Thoracic aorta (tissue), 2 donors: Measurements from ENCODE around the gene DRC3. TPM values are rescaled to one million over a fixed set of nuclear protein-coding genes. Genes with fewer than 3 reads are reported as not detected.
A peak's percentile ranks its signal among the peaks of the same experiment; 100 is the strongest.

Experiments
- ATAC-seq: fragments of 150-250 bp; one replicate; pipeline ENCODE4 v1.8.0; 2017; ENCODE audit warnings: low read depth; ENCODE audit not compliant: insufficient number of reproducible peaks, low FRiP score
- DNase-seq: peaks from one replicate; pipeline ENCODE4 v3.0.0-alpha.2; 2020; ENCODE audit warnings: low spot score
- H3K27ac ChIP-seq, 2 donors: fragments of 200-600 bp; sonication (generic); 1 replicate in 1 of 2; 2 replicates in 1 of 2; pipeline ENCODE4 v1.5.1; 2016; ENCODE audit warnings: mild to moderate bottlenecking in 2 of 2, moderate library complexity in 2 of 2
- H3K27me3 ChIP-seq: fragments of 200-600 bp; sonication (generic); replicated peaks from 2 replicates; pipeline ENCODE4 v1.6.0; 2016; ENCODE audit warnings: mild to moderate bottlenecking; ENCODE audit not compliant: insufficient read depth
- H3K36me3 ChIP-seq: fragments of 200-600 bp; sonication (generic); one replicate; pipeline ENCODE4 v1.5.1; 2016
- H3K4me1 ChIP-seq, 2 donors: fragments of 200-600 bp; sonication (generic); 1 replicate in 1 of 2; 2 replicates in 1 of 2; pipeline versions ENCODE4 v1.5.1 to v1.6.0; 2016; ENCODE audit warnings: low read depth in 2 of 2, mild to moderate bottlenecking in 1 of 2; ENCODE audit not compliant: control insufficient read depth in 1 of 2
- H3K4me3 ChIP-seq: fragments of 200-600 bp; sonication (generic); 2 replicates; pipeline ENCODE4 v1.5.1; 2016; ENCODE audit warnings: mild to moderate bottlenecking
- H3K9me3 ChIP-seq: fragments of 200-600 bp; sonication (generic); 2 replicates; pipeline ENCODE4 v1.5.1; 2016
- CTCF ChIP-seq: fragments of 200-600 bp; sonication (generic); IDR thresholded peaks from one replicate; pipeline ENCODE4 v1.5.1; 2019; ENCODE audit warnings: antibody characterized with exemption
- total RNA-seq, 2 donors: library from RNA; depleted of rRNA; stranded (reverse); fragments of >200 nt; gene quantifications; one replicate each; pipeline versions ENCODE4 v1.1.0 to v1.2.3, GENCODE V29; 2016

Gene DRC3
- total RNA-seq = 1 to 10 TPM in 1 of 2 donors, under 1 TPM in 1; 0.27 to 2.3 TPM

- peaks cover 12 to 25% of the 10 kb centered on the region in 2 donors for H3K4me1 ChIP-seq
- DNase-seq = peak; percentile 100
- H3K36me3 ChIP-seq = no peaks in the 10 kb centered on the region
These were observed at the start of gene DRC3, which contains the start of gene TOM1L2 for GRCh38 chr17:17972126-17972951. TSS of gene DRC3 (plus strand) at chr17:17972862. CDS start at chr17:17977599, 4,737 bp downstream. TSS of gene TOM1L2 (minus strand) at chr17:17972400. CDS start at chr17:17972313, 87 bp downstream.

GRCh38 chr17:17924131-17924856, 48.4 kb upstream of the DRC3 start:
- TF ChIP-seq CTCF = no peak
- no peak for DNase-seq
- H3K27me3 ChIP-seq = no peaks in the 10 kb centered on the region
- no peak overlapping the region for H3K27ac ChIP-seq
- peaks cover 28 to 52% of the 10 kb centered on the region in 2 donors for H3K4me1 ChIP-seq
- no peak overlapping the region for H3K4me3 ChIP-seq
- ATAC-seq = no peak
- no peaks in the 10 kb centered on the region for H3K36me3 ChIP-seq
- no peaks in the 10 kb centered on the region for H3K9me3 ChIP-seq

More at GRCh38 chr17:17972126-17972951, at the start of gene DRC3, which contains the start of gene TOM1L2:
- peak within 1 kb of the TSS; percentile 83 to 89 for H3K27ac ChIP-seq
- peak within 1 kb of the TSS; percentile 86 for H3K4me3 ChIP-seq
- TF ChIP-seq CTCF = no peak
- H3K27me3 ChIP-seq = no peaks in the 10 kb centered on the region
- no peaks in the 10 kb centered on the region for H3K9me3 ChIP-seq
- peak; percentile 100 for ATAC-seq

GRCh38 chr17:17924857-17925250, 47.8 kb upstream of the DRC3 start:
- H3K9me3 ChIP-seq = no peaks in the 10 kb centered on the region
- peaks cover 28 to 57% of the 10 kb centered on the region in 2 donors for H3K4me1 ChIP-seq
- H3K4me3 ChIP-seq = no peak overlapping the region
- ATAC-seq (no peak), DNase-seq (no peak)
- no peak overlapping the region for H3K27ac ChIP-seq
- no peaks in the 10 kb centered on the region for H3K36me3 ChIP-seq
- H3K27me3 ChIP-seq = no peaks in the 10 kb centered on the region
- no peak for TF ChIP-seq CTCF

GRCh38 chr17:17926036-17926435, 46.6 kb upstream of the DRC3 start:
- Histone ChIP-seq H3K27ac (no peak overlapping the region), H3K4me1 (peaks cover 35 to 64% of the 10 kb centered on the region in 2 donors), H3K27me3 (no peaks in the 10 kb centered on the region), H3K36me3 (no peaks in the 10 kb centered on the region), H3K4me3 (no peak overlapping the region), H3K9me3 (no peaks in the 10 kb centered on the region)
- DNase-seq (no peak), ATAC-seq (no peak)
- TF ChIP-seq CTCF = no peak

GRCh38 chr17:17926840-17927449, 45.7 kb upstream of the DRC3 start:
- ATAC-seq = no peak
- Histone ChIP-seq H3K27ac (no peak overlapping the region), H3K9me3 (no peaks in the 10 kb centered on the region), H3K27me3 (no peaks in the 10 kb centered on the region), H3K36me3 (no peaks in the 10 kb centered on the region), H3K4me1 (peaks cover 28 to 63% of the 10 kb centered on the region in 2 donors), H3K4me3 (no peak overlapping the region)
- DNase-seq = no peak
- no peak for TF ChIP-seq CTCF
